NCI-H510A (cell line): ENCODE results near the gene NOS3.
"Not testable (repeated sequence)": the region's sequence is repeated elsewhere in the genome, so short reads cannot be mapped to it uniquely, and the experiment has no call there.

Experiments used
- DNase-seq: peaks from one replicate; lab custom pipeline; 2025; lab: John Stamatoyannopoulos, UW

The NOS3 gene

DNA sequence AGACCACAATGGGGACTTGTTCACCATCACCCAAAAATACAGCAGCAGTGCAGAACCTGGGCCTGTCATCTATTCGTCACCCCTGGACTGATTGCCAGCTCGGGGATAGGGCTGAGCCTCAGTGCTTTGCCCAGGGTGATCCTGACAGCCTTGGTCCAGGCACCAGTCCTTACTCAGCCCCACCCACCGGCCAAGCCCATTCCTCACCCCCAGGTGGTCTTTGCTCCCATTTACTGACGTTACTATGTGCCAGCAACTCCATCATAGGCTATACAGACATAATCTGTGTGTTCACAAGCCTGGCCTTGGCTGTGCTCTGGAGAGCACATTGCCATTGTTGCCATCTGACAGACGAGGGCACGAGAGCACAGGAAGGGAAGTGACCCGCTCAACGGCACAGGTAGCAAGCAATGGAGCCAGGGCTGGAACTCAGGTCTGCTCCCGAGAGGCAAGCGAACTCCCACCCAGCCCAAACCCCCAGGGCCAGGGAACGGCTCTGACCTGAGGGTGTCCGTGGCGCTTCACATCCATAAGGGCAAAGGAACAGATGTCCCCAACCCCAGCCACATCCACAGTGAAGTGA lies 26.6 kb downstream of the NOS3 start:
- no peak for DNase-seq

DNA sequence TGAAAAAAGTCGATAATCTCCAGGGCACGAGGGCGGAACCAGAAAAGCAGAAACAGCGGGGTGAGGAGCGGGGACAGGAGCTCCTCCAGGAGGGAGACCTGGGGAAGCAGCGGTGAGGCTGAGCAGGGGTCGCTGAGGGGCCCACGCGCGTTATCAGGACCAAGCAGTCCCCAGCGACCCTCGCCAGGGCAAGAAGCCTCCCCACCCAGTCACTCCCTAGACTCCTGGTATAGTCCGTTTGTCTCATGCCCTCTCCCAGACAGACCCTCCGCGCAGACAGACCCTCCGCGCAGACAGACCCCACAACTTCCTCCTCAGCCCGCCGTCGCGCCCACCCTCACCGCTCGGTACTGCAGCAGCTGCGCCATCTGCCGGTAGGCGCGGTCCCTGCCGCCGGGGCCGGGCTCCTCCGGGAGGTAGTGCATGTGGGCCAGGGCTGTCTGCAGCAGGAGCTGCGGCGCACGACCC lies 27.2 kb downstream of the NOS3 start:
- no peak for DNase-seq

DNA sequence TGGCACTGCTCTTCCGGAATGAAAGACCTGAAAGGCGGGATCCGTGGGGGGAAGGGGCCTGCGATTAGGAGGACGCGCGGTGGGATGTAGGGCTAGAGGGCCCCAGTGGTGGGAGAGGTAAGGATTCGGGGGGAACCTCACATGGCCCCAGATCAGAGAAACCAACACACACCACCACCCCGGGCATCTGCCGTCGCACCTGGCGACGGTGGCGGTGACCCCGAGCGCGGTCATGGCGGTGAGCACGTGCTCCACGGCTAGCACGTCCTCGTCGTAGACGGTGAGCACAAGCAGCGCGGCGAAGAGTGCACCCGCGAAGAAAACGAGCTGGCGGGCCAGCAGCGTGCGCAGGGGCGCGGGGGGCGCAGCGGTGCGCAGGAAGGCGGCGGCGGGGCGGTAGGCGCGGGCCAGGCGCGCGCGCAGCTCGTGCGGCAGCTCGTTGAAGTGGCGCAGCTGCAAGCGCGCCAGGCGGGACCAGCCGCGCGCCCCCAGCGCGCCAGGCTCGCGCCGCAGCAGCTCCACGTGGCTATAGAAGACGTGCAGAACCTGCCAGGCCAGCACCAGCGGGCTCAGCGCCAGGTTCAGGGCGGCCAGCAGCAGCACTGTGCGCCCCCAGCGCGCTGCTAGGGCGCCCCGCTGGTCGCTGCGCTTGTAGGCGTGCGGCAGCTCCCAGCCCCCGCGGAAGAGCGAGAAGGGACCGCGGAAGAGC lies 27.8 kb downstream of the NOS3 start:
- no peak for DNase-seq

GRCh38 chr7:151019130-151019447 lies 28.3 kb downstream of the NOS3 start:
- no peak for DNase-seq

DNA sequence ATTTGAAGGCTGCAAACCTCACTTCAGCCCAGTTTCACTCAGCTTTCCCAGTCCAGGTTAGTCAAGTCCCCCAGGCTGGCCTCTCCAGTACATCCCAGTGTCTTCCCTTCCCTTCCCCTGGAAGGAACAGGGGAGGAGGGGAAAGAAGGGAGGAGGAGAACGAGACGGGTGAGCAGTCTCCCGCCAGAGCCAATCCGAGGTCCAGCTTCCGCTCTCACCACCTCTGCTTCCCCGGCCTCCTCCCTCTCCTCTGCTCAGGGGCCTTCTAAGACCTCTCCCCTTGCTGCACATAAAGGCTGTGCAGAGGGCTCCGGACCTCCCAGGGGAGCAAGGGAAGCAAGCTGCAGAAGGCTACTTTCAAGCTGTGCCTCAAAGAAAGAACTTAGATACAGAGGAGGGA lies 29.4 kb downstream of the NOS3 start:
- no peak for DNase-seq

DNA sequence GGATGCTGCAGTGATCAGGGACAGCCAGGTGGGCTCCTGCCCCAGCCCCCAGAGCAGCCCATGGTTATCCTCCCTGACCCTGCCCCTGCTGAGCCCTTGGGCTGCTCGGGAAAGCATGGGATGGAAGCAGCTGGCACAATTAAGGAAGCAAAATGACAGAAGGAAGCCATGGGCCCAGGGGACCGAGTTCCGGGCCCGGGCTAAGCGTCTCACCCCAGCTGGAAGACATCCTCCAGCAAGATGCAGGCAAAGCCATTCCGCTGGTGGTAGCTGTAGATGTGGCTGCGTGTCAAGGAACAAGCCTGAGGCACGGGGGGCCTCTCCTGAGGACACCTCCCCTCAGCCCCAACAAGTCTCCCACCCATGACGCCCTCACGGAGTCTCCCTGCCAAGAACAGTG lies 32.4 kb downstream of the NOS3 start:
- no peak for DNase-seq

DNA sequence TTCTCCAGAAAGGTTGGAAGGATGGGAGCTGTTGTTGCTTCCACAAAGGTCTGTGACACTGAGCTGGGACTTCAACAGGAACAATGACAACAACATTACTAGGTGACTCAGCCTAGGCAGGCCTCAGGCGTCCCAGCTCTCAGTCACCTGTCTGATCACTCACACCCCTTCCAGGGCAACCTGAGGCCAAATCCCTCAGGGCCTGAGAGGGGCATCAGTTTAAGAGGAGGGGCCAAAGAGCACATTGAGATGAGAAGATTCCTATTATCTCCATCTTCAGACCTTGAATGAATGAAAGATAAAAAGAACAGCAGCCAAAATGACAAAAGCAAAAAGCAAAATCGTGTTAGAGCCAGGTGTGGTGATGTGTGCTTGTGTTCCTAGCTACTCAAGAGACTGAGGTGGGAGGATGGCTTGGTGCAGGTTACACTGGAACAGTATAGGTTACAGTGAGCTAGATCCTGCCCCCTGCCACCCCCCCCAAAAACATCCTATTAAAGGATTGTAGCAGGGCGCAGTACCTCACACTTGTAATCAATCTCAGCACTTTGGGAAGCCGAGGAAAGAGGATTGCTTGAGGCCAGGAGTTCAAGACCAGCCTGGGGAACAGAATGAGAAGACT lies 33.7 kb downstream of the NOS3 start, which contains the start of gene ATG9B:
Gene ATG9B, minus strand, starts transcription at position 60 of the 622 bp plus-strand sequence. CDS start 71 bp downstream, outside the sequence.
- DNase-seq, result no peak

GRCh38 chr7:151025924-151026671 lies 35.3 kb downstream of the NOS3 start:
- DNase-seq, result no peak

- DNase-seq, result not testable (repeated sequence)
Observed at GRCh38 chr7:151026771-151027727, 36.2 kb downstream of the NOS3 start.

DNA sequence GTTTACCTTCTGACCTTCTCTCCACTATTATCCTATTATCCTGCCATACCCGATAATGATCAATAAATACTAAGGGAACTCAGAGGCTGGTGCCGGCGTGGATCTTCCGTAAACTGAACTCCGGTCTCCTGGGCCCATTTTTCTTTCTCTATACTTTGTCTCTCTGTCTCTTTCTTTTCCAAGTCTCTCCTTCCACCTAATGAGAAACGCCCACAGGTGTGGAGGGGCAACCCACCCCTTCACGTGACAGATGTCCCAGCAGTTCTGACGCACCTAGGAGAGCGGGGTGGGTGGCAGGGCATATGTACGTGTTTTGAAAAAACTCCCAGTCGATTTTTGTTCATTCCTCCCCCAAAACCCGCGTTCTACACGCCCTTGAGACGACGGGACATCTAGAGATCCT lies 36.9 kb downstream of the NOS3 start:
- not testable (repeated sequence) for DNase-seq

- DNase-seq, result peak; percentile 78
Observed at GRCh38 chr7:151028131-151028947, 37.5 kb downstream of the NOS3 start, which contains the start of gene ABCB8. Gene ABCB8, plus strand, starts transcription at chr7:151028450. Its CDS starts 66 bp downstream, at chr7:151028516.

DNA sequence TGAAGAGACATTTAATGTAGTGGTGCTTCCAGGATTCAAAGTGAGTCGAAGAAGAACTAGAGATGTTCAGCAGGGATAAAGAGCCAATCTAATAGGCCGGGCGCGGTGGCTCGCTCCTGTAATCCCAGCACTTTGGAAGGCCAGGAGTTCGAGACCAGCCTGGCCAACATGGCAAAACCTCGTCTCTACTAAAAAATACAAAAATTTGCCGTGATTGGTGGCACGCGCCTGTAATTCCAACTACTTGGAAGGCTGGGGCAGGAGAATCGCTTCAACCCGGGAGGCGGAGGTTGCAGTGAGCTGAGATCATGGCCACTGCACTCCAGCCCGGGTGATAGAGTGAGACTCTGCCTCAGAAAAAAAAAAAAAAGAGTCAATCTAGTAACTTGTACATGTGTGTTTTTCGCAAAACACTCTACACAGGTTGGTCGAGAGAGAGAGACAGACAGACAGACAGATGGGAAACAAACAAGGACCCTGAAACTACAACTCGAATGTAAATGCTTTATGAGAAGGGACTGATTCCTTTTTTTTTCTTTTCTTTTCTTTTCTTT lies 38.2 kb downstream of the NOS3 start:
- DNase-seq, result no peak

DNA sequence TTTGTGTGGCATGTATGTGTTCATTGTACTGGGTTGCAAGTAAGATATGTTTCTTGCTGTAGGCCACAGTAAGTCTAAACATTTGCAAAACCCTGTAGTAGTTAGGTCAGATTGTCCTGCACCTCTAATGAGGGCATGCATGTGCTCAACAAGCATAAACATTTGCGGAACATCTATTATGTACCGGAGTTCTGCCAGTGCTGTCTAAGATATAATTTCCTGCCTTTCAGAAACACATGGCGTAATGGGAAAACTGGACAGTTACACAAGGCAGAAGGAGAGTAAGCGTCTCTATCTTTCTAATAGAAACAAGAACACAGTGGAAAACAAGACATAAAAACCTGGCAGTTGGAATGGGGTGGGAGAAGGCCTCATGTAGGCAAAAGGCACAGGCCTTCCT lies 40.2 kb downstream of the NOS3 start:
- DNase-seq, result no peak

- no peak for DNase-seq
Observed at GRCh38 chr7:151032936-151033863, 42.4 kb downstream of the NOS3 start.

DNA sequence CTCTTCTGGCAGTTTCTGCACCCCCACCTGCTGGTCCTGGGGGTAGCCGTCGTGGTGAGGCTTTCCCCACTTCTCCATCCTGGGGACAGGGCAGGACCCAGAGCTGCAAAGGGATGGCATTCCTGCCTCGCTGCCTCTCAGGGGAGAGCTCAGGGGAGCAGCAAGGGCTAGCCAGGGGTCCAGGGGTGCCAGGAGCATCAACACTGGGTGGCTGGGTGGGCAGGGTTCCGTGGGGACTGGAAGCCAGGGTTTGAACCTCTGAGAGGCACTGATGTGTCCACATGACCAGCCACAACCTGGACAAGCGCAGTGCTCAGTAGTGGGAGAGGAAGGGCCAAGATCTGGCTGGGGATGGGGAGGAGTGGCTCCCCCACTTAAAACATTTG lies 43.0 kb downstream of the NOS3 start:
- no peak for DNase-seq

DNA sequence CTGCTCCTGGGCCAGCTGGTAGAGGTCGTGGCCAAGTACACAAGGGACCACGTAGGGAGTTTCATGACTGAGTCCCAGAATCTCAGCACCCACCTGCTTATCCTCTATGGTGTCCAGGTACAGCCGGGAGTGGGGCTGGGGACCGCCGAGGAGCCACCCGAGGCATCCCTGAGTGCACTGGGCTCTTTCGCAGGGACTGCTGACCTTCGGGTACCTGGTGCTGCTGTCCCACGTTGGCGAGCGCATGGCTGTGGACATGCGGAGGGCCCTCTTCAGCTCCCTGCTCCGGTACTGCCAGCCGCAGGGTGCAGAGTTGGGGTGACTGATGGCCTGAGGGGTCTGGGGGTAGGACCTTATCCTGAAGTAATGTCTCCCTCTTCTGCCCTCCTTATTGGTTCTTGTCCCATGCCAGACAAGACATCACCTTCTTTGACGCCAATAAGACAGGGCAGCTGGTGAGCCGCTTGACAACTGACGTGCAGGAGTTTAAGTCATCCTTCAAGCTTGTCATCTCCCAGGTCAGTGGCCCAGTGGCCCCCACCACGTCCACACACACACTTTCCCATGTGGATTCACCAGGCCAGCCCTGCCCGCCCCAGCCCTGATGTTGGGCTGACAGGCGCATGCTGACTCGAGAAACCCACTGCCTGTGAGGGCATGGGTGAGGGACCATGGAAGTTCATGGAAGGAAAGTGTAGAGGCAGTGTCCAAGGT lies 43.7 kb downstream of the NOS3 start:
- DNase-seq, result no peak

GRCh38 chr7:151035026-151035717 lies 44.4 kb downstream of the NOS3 start:
- DNase-seq, result no peak

DNA sequence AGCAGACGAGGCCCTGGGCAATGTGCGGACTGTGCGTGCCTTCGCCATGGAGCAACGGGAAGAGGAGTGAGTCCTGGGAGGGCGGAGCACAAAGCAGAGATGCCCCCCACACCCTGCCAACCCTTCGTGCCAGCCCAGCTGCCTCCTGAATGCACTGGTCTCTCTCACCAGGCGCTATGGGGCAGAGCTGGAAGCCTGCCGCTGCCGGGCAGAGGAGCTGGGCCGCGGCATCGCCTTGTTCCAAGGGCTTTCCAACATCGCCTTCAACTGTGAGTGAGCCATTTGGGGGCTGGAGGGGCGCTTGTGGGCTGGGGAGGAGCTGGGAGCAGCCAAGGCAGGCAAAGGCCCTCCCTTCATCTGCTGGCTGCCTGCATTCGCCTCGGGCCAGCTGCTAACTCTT lies 45.1 kb downstream of the NOS3 start:
- DNase-seq, result no peak
